ENCODE data around the gene PDE3A. TPM values are rescaled to one million over a fixed set of nuclear protein-coding genes. Genes with fewer than 3 reads are reported as not detected.

PDE3A gene
- total and polyA plus RNA-seq, 7 donors, result 6.6 to 90.0 (median 56.8) TPM

DNA sequence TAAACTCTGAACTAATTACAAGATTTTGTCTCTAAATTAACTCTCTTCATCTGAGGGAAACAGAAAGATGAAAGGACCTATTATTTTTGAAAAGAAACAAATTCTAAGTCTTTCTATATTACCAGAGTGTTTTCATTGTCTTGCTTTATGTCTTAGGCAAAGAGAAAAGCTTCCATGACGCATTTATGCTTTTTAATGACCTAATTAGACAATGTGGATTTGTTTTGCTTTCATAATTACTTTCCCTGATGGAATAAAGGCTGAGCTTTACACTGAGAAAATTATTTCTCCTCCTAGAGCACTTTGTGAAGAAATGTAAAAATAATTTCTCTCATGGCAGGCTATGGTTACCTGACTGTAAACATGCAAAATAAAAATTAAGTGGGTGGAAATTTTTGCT lies 188.8 kb downstream of the PDE3A start:
- no peaks in the 10 kb centered on the region for H3K36me3 ChIP-seq
- 89 to 93% methylated on average over 1 of the region's 1 CpG for WGBS, 2 donors
- DNase-seq, result no peak
- H3K4me1 ChIP-seq, result peaks cover 0 to 12% (median 0%) of the 10 kb centered on the region in 4 donors
- intact Hi-C loops (cut with DNase I), result no loop called here
- no peaks in the 10 kb centered on the region for H3K9me3 ChIP-seq
- no peaks in the 10 kb centered on the region for H3K27me3 ChIP-seq
- H3K27ac ChIP-seq, result no peak overlapping the region
- no peak overlapping the region for H3K4me3 ChIP-seq
- no peak for TF ChIP-seq POLR2A (IDR thresholded peaks at IDR 0.05)
- no peak for TF ChIP-seq POLR2AphosphoS5 (IDR thresholded peaks at IDR 0.05)
- no peak for TF ChIP-seq EP300 (IDR thresholded peaks at IDR 0.05)
- TF ChIP-seq, protein P1, sequence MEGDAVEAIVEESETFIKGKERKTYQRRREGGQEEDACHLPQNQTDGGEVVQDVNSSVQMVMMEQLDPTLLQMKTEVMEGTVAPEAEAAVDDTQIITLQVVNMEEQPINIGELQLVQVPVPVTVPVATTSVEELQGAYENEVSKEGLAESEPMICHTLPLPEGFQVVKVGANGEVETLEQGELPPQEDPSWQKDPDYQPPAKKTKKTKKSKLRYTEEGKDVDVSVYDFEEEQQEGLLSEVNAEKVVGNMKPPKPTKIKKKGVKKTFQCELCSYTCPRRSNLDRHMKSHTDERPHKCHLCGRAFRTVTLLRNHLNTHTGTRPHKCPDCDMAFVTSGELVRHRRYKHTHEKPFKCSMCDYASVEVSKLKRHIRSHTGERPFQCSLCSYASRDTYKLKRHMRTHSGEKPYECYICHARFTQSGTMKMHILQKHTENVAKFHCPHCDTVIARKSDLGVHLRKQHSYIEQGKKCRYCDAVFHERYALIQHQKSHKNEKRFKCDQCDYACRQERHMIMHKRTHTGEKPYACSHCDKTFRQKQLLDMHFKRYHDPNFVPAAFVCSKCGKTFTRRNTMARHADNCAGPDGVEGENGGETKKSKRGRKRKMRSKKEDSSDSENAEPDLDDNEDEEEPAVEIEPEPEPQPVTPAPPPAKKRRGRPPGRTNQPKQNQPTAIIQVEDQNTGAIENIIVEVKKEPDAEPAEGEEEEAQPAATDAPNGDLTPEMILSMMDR (IDR thresholded peaks at IDR 0.05), result no peak

- Histone ChIP-seq H3K27me3 (no peaks in the 10 kb centered on the region), H3K9me3 (no peaks in the 10 kb centered on the region), H3K4me3 (no peak overlapping the region), H3K36me3 (no peaks in the 10 kb centered on the region), H3K27ac (peak overlapping the region in 1 of 4 donors; percentile 1), H3K4me1 (peaks cover 0 to 19% (median 3%) of the 10 kb centered on the region in 4 donors)
- no peak for DNase-seq
- TF ChIP-seq POLR2AphosphoS5 (IDR thresholded peaks at IDR 0.05) (no peak), EP300 (IDR thresholded peaks at IDR 0.05) (no peak), POLR2A (IDR thresholded peaks at IDR 0.05) (no peak)
- TF ChIP-seq, protein P1 (IDR thresholded peaks at IDR 0.05), result no peak
- WGBS, 2 donors, result 94 to 98% methylated on average over 8 of the region's 8 CpGs
- intact Hi-C loops (cut with DNase I), result no loop called here
Observed at GRCh38 chr12:20560935-20561334, 192.6 kb downstream of the PDE3A start.

DNA sequence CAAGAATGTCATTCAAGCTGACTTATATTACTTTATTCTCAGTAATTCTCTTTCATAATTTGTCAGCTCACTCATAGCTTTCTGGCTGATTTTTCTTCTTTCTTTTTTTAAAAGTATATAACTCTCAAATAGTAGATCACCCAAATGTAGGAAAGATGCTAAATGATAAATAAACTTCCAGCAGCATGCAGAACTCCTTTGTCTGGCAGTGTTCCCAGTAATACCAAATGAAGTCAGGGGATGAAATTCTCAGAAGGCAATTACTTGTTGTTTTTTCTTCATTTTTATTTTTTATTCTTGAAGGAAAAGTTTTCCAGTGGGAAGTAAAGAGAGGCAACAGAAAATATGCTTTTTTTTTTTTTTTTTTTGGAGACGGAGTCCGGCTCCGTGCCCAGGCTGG lies 193.5 kb downstream of the PDE3A start:
- 90 to 97% methylated on average over 3 of the region's 3 CpGs for WGBS, 2 donors
- Histone ChIP-seq H3K27ac (no peak overlapping the region), H3K27me3 (no peaks in the 10 kb centered on the region)

DNA sequence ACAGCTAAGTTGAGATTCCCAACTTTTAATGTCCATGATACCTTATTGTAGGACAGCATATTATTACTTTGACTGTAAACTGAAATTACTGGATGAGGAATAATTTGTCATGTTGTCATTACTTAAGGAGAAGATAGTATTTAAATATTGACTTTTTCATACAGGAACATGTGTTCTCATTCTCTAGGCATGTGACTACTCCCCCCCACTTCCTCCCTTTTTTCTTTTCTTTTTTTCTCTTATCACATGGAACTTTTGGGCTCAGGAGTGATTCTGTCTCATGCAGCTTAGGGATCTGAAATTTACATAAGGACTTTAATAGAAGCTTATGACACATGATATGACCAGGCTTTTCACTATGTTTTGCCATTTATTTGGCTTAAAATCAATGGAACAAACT lies 199.1 kb downstream of the PDE3A start:
- no peak overlapping the region for H3K27ac ChIP-seq
- no peak for DNase-seq
- H3K27me3 ChIP-seq, result no peaks in the 10 kb centered on the region
- H3K9me3 ChIP-seq, result no peaks in the 10 kb centered on the region
- H3K4me3 ChIP-seq, result no peak overlapping the region
- intact Hi-C loops (cut with DNase I), result no loop called here
- H3K36me3 ChIP-seq, result no peaks in the 10 kb centered on the region
- TF ChIP-seq POLR2AphosphoS5 (IDR thresholded peaks at IDR 0.05), result no peak
- TF ChIP-seq EP300 (IDR thresholded peaks at IDR 0.05), result no peak
- TF ChIP-seq, protein P1 (IDR thresholded peaks at IDR 0.05), result no peak
- no peak for TF ChIP-seq POLR2A (IDR thresholded peaks at IDR 0.05)
- peaks cover 0 to 30% (median 17%) of the 10 kb centered on the region in 4 donors for H3K4me1 ChIP-seq

More for the DNA sequence above, 193.5 kb downstream of the PDE3A start:
- DNase-seq, result no peak
- Histone ChIP-seq H3K4me3 (no peak overlapping the region), H3K36me3 (no peaks in the 10 kb centered on the region), H3K9me3 (no peaks in the 10 kb centered on the region), H3K4me1 (peaks cover 0 to 19% (median 3%) of the 10 kb centered on the region in 4 donors)
- TF ChIP-seq EP300 (IDR thresholded peaks at IDR 0.05), result no peak
- TF ChIP-seq, protein P1 (IDR thresholded peaks at IDR 0.05), result no peak
- no peak for TF ChIP-seq POLR2AphosphoS5 (IDR thresholded peaks at IDR 0.05)
- TF ChIP-seq POLR2A (IDR thresholded peaks at IDR 0.05), result no peak
- intact Hi-C loops (cut with DNase I), result no loop called here

- Histone ChIP-seq H3K27me3 (no peaks in the 10 kb centered on the region), H3K4me1 (peaks cover 0 to 34% (median 16%) of the 10 kb centered on the region in 4 donors), H3K27ac (no peak overlapping the region), H3K9me3 (no peaks in the 10 kb centered on the region), H3K4me3 (no peak overlapping the region), H3K36me3 (no peaks in the 10 kb centered on the region)
- DNase-seq, result no peak
- intact Hi-C loops (cut with DNase I), result no loop called here
- no peak for TF ChIP-seq POLR2AphosphoS5 (IDR thresholded peaks at IDR 0.05)
- no peak for TF ChIP-seq POLR2A (IDR thresholded peaks at IDR 0.05)
- TF ChIP-seq, protein P1 (IDR thresholded peaks at IDR 0.05), result no peak
- no peak for TF ChIP-seq EP300 (IDR thresholded peaks at IDR 0.05)
- 83 to 85% methylated on average over 5 of the region's 5 CpGs for WGBS, 2 donors
Observed at GRCh38 chr12:20572451-20572850, 204.1 kb downstream of the PDE3A start.
